Spinal cord (tissue), 10 donors: ENCODE data around the gene FGD6. TPM values are rescaled to one million over a fixed set of nuclear protein-coding genes. Genes with fewer than 3 reads are reported as not detected.

Source experiments
- DNase-seq, 6 donors: peaks; one replicate each; pipeline versions ENCODE4 v3.0.0 to v3.0.0-alpha.2; 2013 to 2015; ENCODE audit warnings: low spot score in 6 of 6, low read depth in 4 of 6
- H3K27ac ChIP-seq: one replicate; pipeline ENCODE4 v1.5.1; 2013; ENCODE audit warnings: low read depth, low read length, control low read depth
- H3K27me3 ChIP-seq: one replicate; pipeline ENCODE4 v1.6.1; 2013; ENCODE audit warnings: low read length; ENCODE audit not compliant: control insufficient read depth, insufficient read depth
- H3K36me3 ChIP-seq: one replicate; pipeline ENCODE4 v1.6.1; 2013; ENCODE audit warnings: low read length; ENCODE audit not compliant: control insufficient read depth, insufficient read depth
- H3K4me1 ChIP-seq: one replicate; pipeline ENCODE4 v1.6.1; 2013; ENCODE audit warnings: low read length; ENCODE audit not compliant: control insufficient read depth, insufficient read depth
- H3K4me3 ChIP-seq: one replicate; pipeline ENCODE4 v1.5.1; 2013; ENCODE audit warnings: low read depth, low read length, control low read depth
- H3K9me3 ChIP-seq: one replicate; pipeline ENCODE4 v1.6.1; 2013; ENCODE audit warnings: low read length; ENCODE audit not compliant: control insufficient read depth, insufficient read depth
- WGBS: methylation state at CpG from one replicate; pipeline ENCODE4 v1.1.5; 2013; ENCODE audit warnings: missing lambda C conversion rate; ENCODE audit not compliant: insufficient coverage; 5-methylcytosine and 5-hydroxymethylcytosine counted together
- polyA plus RNA-seq, 2 donors: library from polyadenylated mRNA; unstranded; fragments of 120-200 nt; gene quantifications; one replicate each; pipeline ENCODE4 v1.2.1, GENCODE V29; 2013; ENCODE audit not compliant: insufficient read length in 2 of 2
- total RNA-seq, 2 donors: library from RNA; depleted of rRNA in 1 of 2; stranded (reverse); fragments of 120-200 nt in 1 of 2; fragments of >200 nt in 1 of 2; gene quantifications; one replicate each; pipeline versions ENCODE4 v1.2.3 to v1.2.4, GENCODE V29; 2013 to 2014
- donor health status: healthy.

FGD6 gene
- total and polyA plus RNA-seq, 4 donors = 6.1 to 42.9 (median 15.2) TPM

GRCh38 chr12:95037906-95038305, 179.4 kb downstream of the FGD6 start:
- H3K4me1 ChIP-seq = no peaks in the 10 kb centered on the region
- no CpG with 5 or more reads among the region's 2 CpGs for WGBS
- peaks cover 10% of the 10 kb centered on the region for H3K36me3 ChIP-seq
- H3K27ac ChIP-seq = no peak overlapping the region
- H3K27me3 ChIP-seq = no peaks in the 10 kb centered on the region
- no peak overlapping the region for H3K4me3 ChIP-seq
- H3K9me3 ChIP-seq = no peaks in the 10 kb centered on the region
- no peak for DNase-seq

DNA sequence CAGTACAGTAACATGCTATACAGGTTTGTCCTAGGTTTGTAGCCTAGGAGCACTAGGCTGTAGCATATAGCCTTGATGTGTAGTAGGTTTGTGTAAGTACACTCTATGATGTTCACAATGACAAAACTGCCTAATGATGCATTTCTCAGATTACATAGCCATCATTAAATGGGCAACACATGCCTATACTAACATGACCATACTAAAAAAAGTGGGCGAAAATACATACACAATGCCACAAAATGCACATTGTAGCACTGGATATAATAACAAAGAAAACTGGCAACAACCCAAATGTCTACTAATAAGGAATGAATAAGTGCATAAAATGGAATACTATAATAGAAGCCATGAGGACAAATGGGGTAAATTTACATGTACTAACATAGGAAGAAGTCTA, 182.5 kb downstream of the FGD6 start:
- no peaks in the 10 kb centered on the region for H3K4me1 ChIP-seq
- H3K9me3 ChIP-seq = no peaks in the 10 kb centered on the region
- H3K27me3 ChIP-seq = no peaks in the 10 kb centered on the region
- peaks cover 14% of the 10 kb centered on the region for H3K36me3 ChIP-seq
- no peak overlapping the region for H3K27ac ChIP-seq
- no peak for DNase-seq
- no CpG with 5 or more reads among the region's 1 CpG for WGBS
- H3K4me3 ChIP-seq = no peak overlapping the region

Other genes with a start within 250 kb of the FGD6 start
- gene NDUFA12, start 213.8 kb downstream of the FGD6 start, total RNA-seq = 100 to 1,000 TPM; 105 to 152 TPM
- gene NDUFA12, start 213.8 kb downstream of the FGD6 start, polyA plus RNA-seq = 100 to 1,000 TPM; 162 TPM
- 10 to 100 TPM; 72.0 to 76.1 TPM for gene NR2C1, start 143.8 kb downstream of the FGD6 start, total RNA-seq
- 10 to 100 TPM; 50.6 to 66.4 TPM for gene NR2C1, start 143.8 kb downstream of the FGD6 start, polyA plus RNA-seq
- gene VEZT, start 340 bp upstream of the FGD6 start, total RNA-seq = 100 to 1,000 TPM; 128 to 164 TPM
- gene VEZT, start 340 bp upstream of the FGD6 start, polyA plus RNA-seq = 10 to 100 TPM; 68.4 to 76.2 TPM